GM18508 (cell line): Measurements from ENCODE around the gene NXN.
"Not testable (repeated sequence)": the region's sequence is repeated elsewhere in the genome, so short reads cannot be mapped to it uniquely, and the experiment has no call there.

ENCODE experiments used
- ATAC-seq: cut with Tn5 transposase; IDR thresholded peaks from one replicate; pipeline ENCODE4 v1.9.1; 2021; ENCODE audit warnings: moderate number of reproducible peaks; ENCODE audit not compliant: insufficient read depth, unreplicated experiment

NXN gene

DNA sequence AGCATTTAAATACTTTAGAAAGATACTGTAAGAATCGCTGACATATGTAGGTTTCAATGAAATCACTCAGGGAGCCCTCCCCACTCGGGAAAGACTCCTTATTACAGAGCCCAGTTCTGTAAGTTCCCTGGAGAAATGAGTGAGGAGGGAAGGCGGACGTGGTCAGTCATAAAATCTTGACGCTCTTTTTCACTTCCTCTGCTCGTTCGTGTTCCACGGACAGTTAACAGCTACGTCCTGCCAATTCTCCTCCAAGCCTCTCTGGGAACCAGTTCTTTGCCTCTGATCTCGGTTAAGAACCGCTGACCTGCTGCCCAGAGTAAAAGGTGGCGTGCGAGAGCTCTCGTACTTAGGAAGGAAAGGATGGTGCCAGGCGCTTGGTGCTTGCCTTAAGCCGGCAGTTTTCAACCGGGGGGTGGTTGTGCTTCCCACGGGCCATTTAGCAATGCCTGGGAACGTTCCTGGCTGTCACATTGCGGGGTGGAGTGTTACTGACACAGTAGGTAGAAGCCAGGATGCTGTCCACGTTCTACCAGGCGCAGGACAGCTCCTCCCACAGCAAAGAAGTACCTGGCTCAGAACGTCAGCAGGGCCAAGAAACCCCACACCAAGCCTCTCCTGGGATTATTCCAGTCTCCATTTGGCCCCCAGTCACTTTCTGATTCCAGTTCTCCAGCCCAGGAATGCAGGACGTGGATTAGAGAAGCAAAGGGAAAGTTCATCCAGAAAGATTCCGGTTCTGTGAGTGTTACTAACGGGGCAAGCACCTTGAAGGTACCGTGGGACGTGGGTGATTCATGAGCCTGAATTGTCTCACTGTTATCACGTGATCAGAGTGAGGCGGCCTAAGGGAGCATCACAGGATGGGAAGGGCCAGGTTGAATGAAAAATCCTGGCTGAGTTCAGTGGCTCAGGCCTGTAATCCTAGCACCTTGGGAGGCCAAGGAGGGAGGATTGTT, 109.7 kb downstream of the NXN start:
- ATAC-seq, result no peak

- no peak for ATAC-seq
Observed at GRCh38 chr17:869086-869485, 110.5 kb downstream of the NXN start.

GRCh38 chr17:867896-868489, 111.6 kb downstream of the NXN start:
- ATAC-seq, result no peak

DNA sequence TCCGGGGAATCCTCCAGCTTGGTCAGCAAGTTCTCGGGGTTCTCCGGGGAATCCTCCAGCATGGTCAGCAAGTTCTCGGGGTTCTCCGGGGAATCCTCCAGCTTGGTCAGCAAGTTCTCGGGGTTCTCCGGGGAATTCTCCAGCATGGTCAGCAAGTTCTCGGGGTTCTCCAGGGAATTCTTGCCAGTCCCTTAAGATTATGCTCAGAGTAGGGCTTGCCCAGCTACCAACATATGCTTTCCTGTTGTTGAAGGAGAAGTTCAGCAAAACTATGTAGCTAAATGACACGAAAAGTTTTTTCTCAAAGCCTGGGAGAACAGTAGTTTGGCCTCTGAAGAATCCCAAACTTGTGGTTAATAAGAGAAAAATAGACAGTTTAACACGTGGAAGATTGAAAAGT, 112.3 kb downstream of the NXN start:
- not testable (repeated sequence) for ATAC-seq

DNA sequence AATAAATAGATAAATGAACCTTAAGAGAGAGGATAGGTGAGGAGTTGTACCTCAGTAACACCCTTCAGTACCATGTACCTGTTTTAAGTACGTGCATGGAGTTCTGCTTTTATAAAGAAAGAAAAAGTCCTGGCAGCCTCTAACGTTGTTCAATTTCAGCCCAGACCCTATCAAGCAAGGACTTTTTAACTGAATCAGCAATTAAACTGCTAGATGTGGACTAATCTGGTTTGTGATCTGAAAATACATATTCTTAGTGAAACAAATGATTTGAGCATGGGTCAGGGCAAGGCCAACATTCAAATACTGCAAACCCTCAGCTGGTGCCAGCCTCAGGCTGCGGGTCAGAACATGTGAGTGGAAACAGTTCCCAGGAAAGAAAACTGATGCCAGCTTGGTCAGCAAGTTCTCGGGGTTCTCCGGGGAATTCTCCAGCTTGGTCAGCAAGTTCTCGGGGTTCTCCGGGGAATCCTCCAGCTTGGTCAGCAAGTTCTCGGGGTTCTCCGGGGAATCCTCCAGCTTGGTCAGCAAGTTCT, 112.9 kb downstream of the NXN start:
- ATAC-seq, result no peak

DNA sequence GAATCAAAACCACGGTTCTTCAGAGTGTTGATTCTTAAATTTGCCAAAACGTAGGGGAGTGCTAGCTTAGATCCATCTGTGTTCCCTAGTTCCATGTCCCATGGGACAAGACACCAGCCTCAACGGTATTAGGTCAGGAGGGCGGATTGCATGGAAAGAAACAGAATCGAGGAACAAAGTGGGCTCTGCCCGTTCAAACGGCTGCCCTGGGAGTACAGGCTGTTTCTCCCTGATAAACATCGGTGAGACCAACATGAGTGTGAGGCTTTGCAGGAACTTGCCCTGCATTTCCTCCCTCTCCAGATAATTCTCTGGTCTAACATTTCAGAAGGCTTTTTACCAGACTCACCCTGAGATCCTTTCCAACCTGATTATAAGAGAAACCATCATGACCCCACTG, 115.3 kb downstream of the NXN start:
- no peak for ATAC-seq

DNA sequence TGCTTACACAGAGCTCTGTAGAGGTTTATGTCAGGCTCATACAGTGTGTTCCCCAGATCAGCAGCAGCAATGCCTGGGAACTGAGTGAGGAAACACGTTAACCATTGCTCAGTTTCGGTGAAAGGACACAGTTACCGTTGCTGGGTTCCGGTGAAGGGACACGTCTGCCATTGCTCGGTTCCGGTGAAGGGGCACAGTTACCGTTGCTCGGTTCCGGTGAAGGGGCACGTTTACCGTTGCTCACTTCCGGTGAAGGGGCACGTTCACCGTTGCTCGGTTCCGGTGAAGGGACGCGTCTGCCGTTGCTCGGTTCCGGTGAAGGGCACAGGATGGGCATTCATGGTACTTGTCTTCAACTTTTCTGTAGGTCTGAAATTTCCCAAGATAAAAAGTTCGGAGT, 115.7 kb downstream of the NXN start:
- ATAC-seq, result no peak

GRCh38 chr17:862582-862981, 117.0 kb downstream of the NXN start:
- ATAC-seq, result no peak

DNA sequence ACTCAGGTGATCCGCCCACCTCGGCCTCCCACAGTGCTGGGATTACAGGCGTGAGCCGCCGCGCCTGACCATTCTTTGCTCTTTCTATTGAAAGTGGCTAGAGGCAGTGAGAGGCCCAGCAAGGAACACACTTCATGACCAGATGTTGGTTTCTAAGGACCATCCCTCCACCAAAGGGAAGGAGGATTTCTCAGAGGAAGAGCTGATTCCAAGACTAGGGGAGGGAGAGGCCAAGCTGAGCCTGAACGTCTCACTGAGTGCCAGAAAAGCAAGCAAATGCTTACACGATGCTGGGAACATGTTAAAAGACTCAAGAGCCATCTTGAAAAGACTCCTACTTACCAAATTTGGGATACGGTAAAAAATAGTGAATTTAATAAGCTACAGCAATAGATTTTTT, 118.2 kb downstream of the NXN start:
- no peak for ATAC-seq

DNA sequence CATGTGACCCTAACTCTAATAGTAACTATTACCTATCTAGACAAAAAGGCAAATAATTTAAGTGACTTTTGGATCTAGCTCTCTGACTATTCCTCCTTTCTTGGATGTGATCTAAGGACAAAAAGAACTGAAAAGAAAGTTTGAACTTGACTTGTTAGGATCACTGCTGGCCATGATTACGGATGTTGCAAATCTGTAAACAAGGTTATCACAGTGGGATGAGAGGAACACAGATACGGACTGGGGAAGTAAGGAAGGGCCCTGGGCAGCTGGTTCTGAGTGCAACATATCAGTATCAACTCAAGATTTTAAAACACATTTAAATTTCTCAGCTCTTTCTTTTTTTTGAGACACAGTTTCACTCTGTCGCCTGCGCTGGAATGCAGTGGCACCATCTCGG, 118.8 kb downstream of the NXN start:
- ATAC-seq, result no peak

DNA sequence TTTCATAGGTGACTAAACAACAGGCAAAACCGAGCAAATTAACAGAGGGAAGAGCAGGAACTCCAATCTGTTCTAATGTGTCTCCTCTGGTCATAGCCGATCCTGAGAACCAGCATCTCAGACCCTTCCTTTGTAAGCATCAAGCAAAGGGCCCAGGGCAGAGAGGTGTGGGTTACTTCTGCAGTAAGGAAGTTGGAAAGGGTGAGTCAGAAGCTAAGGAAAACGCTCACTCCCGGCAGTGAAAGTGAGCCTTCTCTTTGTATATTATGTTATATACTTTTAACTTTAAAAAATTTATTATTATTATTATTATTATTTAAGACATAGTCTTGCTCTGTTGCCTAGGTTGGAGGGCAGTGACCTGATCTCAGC, 119.8 kb downstream of the NXN start:
- ATAC-seq, result no peak

DNA sequence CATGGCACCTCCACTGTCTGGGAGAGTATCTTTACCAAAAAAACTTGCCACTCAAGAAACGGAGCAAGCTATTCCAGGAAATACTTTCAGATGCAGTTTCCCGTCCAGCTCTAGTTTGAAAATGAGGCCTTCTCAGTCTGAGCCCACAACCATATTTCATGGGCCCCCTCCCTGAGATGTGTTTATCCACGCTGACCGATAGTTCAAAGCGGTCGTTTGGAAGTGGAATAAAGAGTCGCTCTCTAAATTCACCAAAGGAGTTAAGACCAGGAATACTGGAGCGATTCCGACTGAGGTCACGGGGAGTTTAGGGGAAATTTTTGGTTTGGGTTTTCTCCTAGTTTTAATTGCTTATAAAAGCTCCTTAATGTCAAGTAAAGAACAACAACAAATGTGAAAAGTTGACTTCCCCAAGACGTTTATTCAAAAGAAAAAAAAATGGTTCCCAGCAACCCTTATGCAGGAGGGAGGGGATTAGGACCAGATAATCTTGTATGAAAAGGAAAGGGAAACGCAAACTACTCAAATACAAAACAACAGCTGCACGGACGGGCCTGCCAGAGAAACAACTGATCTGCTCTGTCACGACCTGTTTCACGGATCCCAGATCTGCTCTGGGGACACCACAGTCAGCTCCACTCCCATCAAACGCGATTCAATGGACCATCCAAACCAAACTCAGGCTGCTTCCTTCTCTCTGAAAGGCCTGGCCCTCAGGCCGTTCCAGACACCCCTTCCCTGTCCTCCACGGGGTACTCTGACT, 120.3 kb downstream of the NXN start:
- no peak for ATAC-seq

DNA sequence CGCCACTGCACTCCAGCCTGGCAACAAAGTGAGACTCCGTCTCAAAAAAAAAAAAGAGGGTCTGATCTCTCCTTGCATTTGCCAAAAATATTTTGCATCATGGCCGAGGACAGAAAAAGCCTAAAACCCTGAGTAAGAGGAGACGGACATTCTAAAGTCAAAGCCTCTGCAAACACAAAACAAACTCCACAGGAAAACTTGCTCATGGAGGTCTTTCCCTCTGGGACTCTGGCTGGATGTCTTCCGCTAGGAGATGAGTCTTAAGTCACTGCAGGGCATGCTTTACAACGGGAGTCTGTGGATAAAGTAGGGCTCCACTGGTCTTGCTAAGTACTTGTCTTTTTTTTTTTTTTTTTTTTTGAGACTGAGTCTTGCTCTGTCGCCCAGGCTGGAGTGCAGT, 123.4 kb downstream of the NXN start:
- ATAC-seq, result no peak

DNA sequence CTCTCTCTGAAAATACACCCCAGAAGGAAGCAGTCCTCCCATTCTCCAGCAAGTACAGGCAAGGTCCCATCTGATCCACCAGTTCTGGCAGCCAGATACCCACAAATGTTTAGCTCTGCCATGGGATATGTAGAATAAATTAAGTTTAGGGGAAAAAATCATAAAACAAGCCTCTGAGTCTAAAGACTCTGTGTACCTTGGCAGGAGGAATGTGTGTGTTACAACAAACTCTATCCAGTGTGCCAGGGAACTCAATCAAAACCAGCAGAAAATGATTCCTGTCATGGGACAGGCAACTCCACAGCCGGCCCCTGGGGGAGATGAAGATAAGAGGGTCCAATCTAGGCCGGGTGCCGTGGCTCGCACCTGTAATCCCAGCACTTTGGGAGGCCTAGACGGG, 124.0 kb downstream of the NXN start:
- ATAC-seq, result no peak

GRCh38 chr17:852850-853249, 126.7 kb downstream of the NXN start:
- ATAC-seq, result not testable (repeated sequence)

DNA sequence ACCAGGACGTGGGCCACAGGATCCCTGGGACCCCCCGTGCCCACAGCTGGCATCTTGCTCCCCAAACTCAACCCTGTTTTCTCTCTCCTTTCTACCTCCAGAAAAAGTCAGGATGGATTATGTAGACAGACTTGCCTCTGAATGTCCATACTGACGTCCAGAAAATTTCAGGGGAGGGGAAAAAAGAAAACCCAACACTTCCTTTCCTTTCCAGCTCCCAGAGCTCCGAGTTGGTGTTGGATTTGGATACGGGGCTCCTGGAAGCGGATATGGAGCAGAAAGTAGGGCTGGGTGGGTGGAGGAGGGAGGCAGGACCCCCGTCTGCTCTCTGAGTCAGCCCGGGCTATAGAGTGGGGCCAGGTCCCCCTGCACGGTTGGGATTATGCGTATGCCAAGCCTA, 127.2 kb downstream of the NXN start:
- ATAC-seq, result no peak

DNA sequence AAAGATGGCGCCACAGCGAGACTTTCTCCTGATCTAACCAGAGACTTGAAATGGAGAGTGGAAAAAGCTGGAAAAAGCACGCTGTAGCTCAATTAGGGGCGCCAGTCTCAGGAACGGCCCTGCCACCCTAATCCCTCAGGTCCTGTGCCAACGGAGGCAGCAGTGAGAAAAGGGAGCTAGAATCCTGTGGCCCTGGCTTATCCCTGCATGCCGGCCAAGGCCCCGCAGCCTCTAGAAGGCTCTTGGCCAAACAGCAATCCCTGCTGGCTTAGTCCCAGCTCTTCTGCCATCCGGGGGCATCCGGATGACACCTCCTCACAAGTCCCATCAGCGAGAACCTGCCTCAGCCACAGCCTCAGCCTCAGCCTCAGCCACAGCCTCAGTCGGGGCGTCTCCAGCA, 127.7 kb downstream of the NXN start:
- ATAC-seq, result no peak

GRCh38 chr17:850851-851763, 128.5 kb downstream of the NXN start:
- ATAC-seq, result no peak

GRCh38 chr17:850086-850850, 129.3 kb downstream of the NXN start:
- ATAC-seq, result no peak
